Ishikawa (cell line): Measurements from ENCODE around the gene DTD2.

Experiments
- CEBPB ChIP-seq: IDR thresholded peaks from 2 replicates; pipeline ENCODE4 v1.6.1; 2012
- CREB1 ChIP-seq: IDR thresholded peaks from 2 replicates; pipeline ENCODE4 v1.6.1; 2012; ENCODE audit warnings: low read depth
- EGR1 ChIP-seq: IDR thresholded peaks from 2 replicates; pipeline ENCODE4 v1.6.1; 2012
- EP300 ChIP-seq: IDR thresholded peaks from 2 replicates; pipeline ENCODE4 v1.6.1; 2012; ENCODE audit warnings: borderline replicate concordance
- FOXM1 ChIP-seq: IDR thresholded peaks from 2 replicates; pipeline ENCODE4 v1.6.1; 2012; ENCODE audit warnings: low read depth, borderline replicate concordance
- MAX ChIP-seq: IDR thresholded peaks from 2 replicates; pipeline ENCODE4 v1.6.1; 2012
- RAD21 ChIP-seq: IDR thresholded peaks from 2 replicates; pipeline ENCODE4 v1.6.1; 2012; ENCODE audit warnings: low read depth
- REST ChIP-seq: IDR thresholded peaks from 2 replicates; pipeline ENCODE4 v1.6.1; 2012; ENCODE audit warnings: low read depth, mild to moderate bottlenecking
- TAF1 ChIP-seq: IDR thresholded peaks from 2 replicates; pipeline ENCODE4 v1.6.1; 2012; ENCODE audit warnings: low read depth, mild to moderate bottlenecking
- TCF12 ChIP-seq: IDR thresholded peaks from 2 replicates; pipeline ENCODE4 v1.6.1; 2012; ENCODE audit warnings: low read depth
- TEAD4 ChIP-seq: IDR thresholded peaks from 2 replicates; pipeline ENCODE4 v1.6.1; 2012
- YY1 ChIP-seq: IDR thresholded peaks from 2 replicates; pipeline ENCODE4 v1.6.1; 2012; ENCODE audit warnings: low read depth
- ZBTB7A ChIP-seq: IDR thresholded peaks from 2 replicates; pipeline ENCODE4 v1.6.1; 2012; ENCODE audit warnings: low read depth
- TF ChIP-seq, protein P1 (sequence below): IDR thresholded peaks from 2 replicates; pipeline ENCODE4 v1.6.1; 2012

GRCh38 chr14:31405599-31406232 is 51.6 kb downstream of the DTD2 start:
- TF ChIP-seq, protein P1, sequence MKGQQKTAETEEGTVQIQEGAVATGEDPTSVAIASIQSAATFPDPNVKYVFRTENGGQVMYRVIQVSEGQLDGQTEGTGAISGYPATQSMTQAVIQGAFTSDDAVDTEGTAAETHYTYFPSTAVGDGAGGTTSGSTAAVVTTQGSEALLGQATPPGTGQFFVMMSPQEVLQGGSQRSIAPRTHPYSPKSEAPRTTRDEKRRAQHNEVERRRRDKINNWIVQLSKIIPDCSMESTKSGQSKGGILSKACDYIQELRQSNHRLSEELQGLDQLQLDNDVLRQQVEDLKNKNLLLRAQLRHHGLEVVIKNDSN = no peak
- TF ChIP-seq CEBPB = no peak
- TF ChIP-seq ZBTB7A = no peak
- TF ChIP-seq MAX = no peak
- TF ChIP-seq TAF1 = no peak
- TF ChIP-seq TCF12 = no peak
- no peak for TF ChIP-seq FOXM1
- no peak for TF ChIP-seq CREB1
- no peak for TF ChIP-seq RAD21
- TF ChIP-seq EGR1 = no peak
- no peak for TF ChIP-seq TEAD4
- TF ChIP-seq YY1 = no peak
- no peak for TF ChIP-seq EP300
- no peak for TF ChIP-seq REST
